Upper lobe of right lung (tissue), 1 donor: ENCODE data around the gene ZDHHC1. TPM values are rescaled to one million over a fixed set of nuclear protein-coding genes. Genes with fewer than 3 reads are reported as not detected.

ENCODE experiments used
- ATAC-seq: fragments of 200-7000 bp; cut with Tn5 transposase; one replicate; pipeline ENCODE4 v1.9.1; 2020; ENCODE audit warnings: mild to moderate bottlenecking, moderate library complexity
- DNase-seq: peaks from one replicate; pipeline ENCODE4 v3.0.0-alpha.2; 2020
- H3K27ac ChIP-seq: fragments of 200-600 bp; one replicate; pipeline ENCODE4 v1.8.0; 2022
- H3K27me3 ChIP-seq: fragments of 200-600 bp; one replicate; pipeline ENCODE4 v1.8.0; 2022; ENCODE audit warnings: mild to moderate bottlenecking
- H3K36me3 ChIP-seq: fragments of 200-600 bp; one replicate; pipeline ENCODE4 v1.8.0; 2022
- H3K4me1 ChIP-seq: fragments of 200-600 bp; one replicate; pipeline ENCODE4 v1.8.0; 2022
- H3K4me3 ChIP-seq: fragments of 200-600 bp; one replicate; pipeline ENCODE4 v1.8.0; 2022; ENCODE audit warnings: mild to moderate bottlenecking
- H3K9me3 ChIP-seq: fragments of 200-600 bp; one replicate; pipeline ENCODE4 v1.8.0; 2022
- CTCF ChIP-seq: fragments of 200-600 bp; IDR thresholded peaks from one replicate; pipeline ENCODE4 v1.8.0; 2022; ENCODE audit warnings: antibody characterized with exemption
- intact Hi-C: fragments of 100-400 bp; cut with DNase I; formaldehyde crosslinking; loops from one replicate; pipeline ENCODE4 v1.11.0; 2022
- total RNA-seq: library from RNA; stranded (reverse); fragmentation: NEBNext Ultra II Directional; extraction: Animal tissue kit (Norgen Biotek cat#: 25700); gene quantifications from one replicate; pipeline ENCODE4 v1.2.1, GENCODE V29; 2021
- donor health status: DM: no; HTN: yes; CAD: no; lungs with severe emphysema.

Gene ZDHHC1
- total RNA-seq, 1 donor from 2014 or later = 11.1 TPM

- ATAC-seq = peak; percentile 60
- intact Hi-C loops = no loop called here
- H3K4me1 ChIP-seq = peaks cover 70% of the 10 kb centered on the region
These were observed 45.5 kb upstream of the ZDHHC1 start for GRCh38 chr16:67461600-67462278.

GRCh38 chr16:67460961-67461360, 44.7 kb upstream of the ZDHHC1 start:
- TF ChIP-seq CTCF = no peak
- intact Hi-C loops = no loop called here
- H3K36me3 ChIP-seq = peaks cover 11% of the 10 kb centered on the region
- H3K27me3 ChIP-seq = no peaks in the 10 kb centered on the region
- DNase-seq = no peak
- ATAC-seq = no peak
- no peak overlapping the region for H3K27ac ChIP-seq
- H3K4me3 ChIP-seq = no peak overlapping the region
- H3K9me3 ChIP-seq = no peaks in the 10 kb centered on the region
- H3K4me1 ChIP-seq = peaks cover 75% of the 10 kb centered on the region

More at GRCh38 chr16:67461600-67462278, 45.5 kb upstream of the ZDHHC1 start:
- Histone ChIP-seq H3K36me3 (peaks cover 11% of the 10 kb centered on the region), H3K27ac (no peak overlapping the region), H3K27me3 (no peaks in the 10 kb centered on the region), H3K9me3 (no peaks in the 10 kb centered on the region), H3K4me3 (no peak overlapping the region)
- TF ChIP-seq CTCF = no peak
- peak; percentile 79 for DNase-seq

- intact Hi-C loops = no loop called here
These were observed 43.9 kb upstream of the ZDHHC1 start for GRCh38 chr16:67460168-67460567.

GRCh38 chr16:67459861-67460150, 43.5 kb upstream of the ZDHHC1 start:
- intact Hi-C loops = no loop called here
- H3K36me3 ChIP-seq = peaks cover 11% of the 10 kb centered on the region
- H3K9me3 ChIP-seq = no peaks in the 10 kb centered on the region
- TF ChIP-seq CTCF = no peak
- DNase-seq (no peak), ATAC-seq (peak; percentile 23)
- H3K27me3 ChIP-seq = no peaks in the 10 kb centered on the region
- peaks cover 66% of the 10 kb centered on the region for H3K4me1 ChIP-seq
- peak overlapping the region; percentile 77 for H3K27ac ChIP-seq
- no peak overlapping the region for H3K4me3 ChIP-seq

More at GRCh38 chr16:67460168-67460567, 43.9 kb upstream of the ZDHHC1 start:
- H3K27ac ChIP-seq = peak overlapping the region; percentile 77
- no peaks in the 10 kb centered on the region for H3K9me3 ChIP-seq
- peaks cover 67% of the 10 kb centered on the region for H3K4me1 ChIP-seq
- DNase-seq (no peak), ATAC-seq (no peak)
- no peaks in the 10 kb centered on the region for H3K27me3 ChIP-seq
- no peak for TF ChIP-seq CTCF
- H3K4me3 ChIP-seq = no peak overlapping the region
- peaks cover 11% of the 10 kb centered on the region for H3K36me3 ChIP-seq

- no peak for TF ChIP-seq CTCF
- intact Hi-C loops = no loop called here
- peaks cover 11% of the 10 kb centered on the region for H3K36me3 ChIP-seq
- H3K4me1 ChIP-seq = peaks cover 66% of the 10 kb centered on the region
- peak; percentile 82 for DNase-seq
- no peaks in the 10 kb centered on the region for H3K27me3 ChIP-seq
- no peaks in the 10 kb centered on the region for H3K9me3 ChIP-seq
- H3K27ac ChIP-seq = peak overlapping the region; percentile 77
- no peak overlapping the region for H3K4me3 ChIP-seq
- peak; percentile 71 for ATAC-seq
These were observed 43.0 kb upstream of the ZDHHC1 start for GRCh38 chr16:67459066-67459860.
